Right atrium auricular region (tissue), 2 donors: ENCODE data around the gene MASP1. TPM values are rescaled to one million over a fixed set of nuclear protein-coding genes. Genes with fewer than 3 reads are reported as not detected.
A peak's percentile ranks its signal among the peaks of the same experiment; 100 is the strongest.

ENCODE experiments used
- DNase-seq: peaks from one replicate; pipeline ENCODE4 v3.0.0-alpha.2; 2019; ENCODE audit warnings: low spot score
- H3K27ac ChIP-seq, 2 donors: fragments of 200-600 bp; sonication (generic); 1 replicate in 1 of 2; 2 replicates in 1 of 2; pipeline ENCODE4 v1.5.1; 2016 to 2019
- H3K27me3 ChIP-seq, 2 donors: fragments of 200-600 bp; sonication (generic); one replicate each; pipeline versions ENCODE4 v1.5.1 to v1.6.0; 2017 to 2019
- H3K36me3 ChIP-seq: fragments of 200-600 bp; sonication (generic); one replicate; pipeline ENCODE4 v1.5.1; 2016
- H3K4me1 ChIP-seq, 2 donors: fragments of 200-600 bp; sonication (generic); one replicate each; pipeline versions ENCODE4 v1.5.1 to v1.6.0; 2017 to 2019
- H3K4me3 ChIP-seq, 2 donors: fragments of 200-600 bp; sonication (generic); 1 replicate in 1 of 2; 2 replicates in 1 of 2; pipeline ENCODE4 v1.5.1; 2017 to 2019; ENCODE audit warnings: mild to moderate bottlenecking in 1 of 2, moderate library complexity in 1 of 2
- H3K9me3 ChIP-seq, 2 donors: fragments of 200-600 bp; sonication (generic); one replicate each; pipeline ENCODE4 v1.5.1; 2019
- total RNA-seq, 2 donors: library from RNA; depleted of rRNA; stranded (reverse); fragments of >200 nt; gene quantifications; one replicate each; pipeline ENCODE4 v1.1.0, GENCODE V29; 2016
- TF ChIP-seq, protein P1 (sequence below), 2 donors: fragments of 200-600 bp; sonication (generic); IDR thresholded peaks; one replicate each; pipeline ENCODE4 v1.5.1; 2019; ENCODE audit warnings: antibody characterized with exemption in 2 of 2

Gene MASP1
- total RNA-seq, 2 donors from 2014 or later, result 26.2 to 27.6 TPM

DNA sequence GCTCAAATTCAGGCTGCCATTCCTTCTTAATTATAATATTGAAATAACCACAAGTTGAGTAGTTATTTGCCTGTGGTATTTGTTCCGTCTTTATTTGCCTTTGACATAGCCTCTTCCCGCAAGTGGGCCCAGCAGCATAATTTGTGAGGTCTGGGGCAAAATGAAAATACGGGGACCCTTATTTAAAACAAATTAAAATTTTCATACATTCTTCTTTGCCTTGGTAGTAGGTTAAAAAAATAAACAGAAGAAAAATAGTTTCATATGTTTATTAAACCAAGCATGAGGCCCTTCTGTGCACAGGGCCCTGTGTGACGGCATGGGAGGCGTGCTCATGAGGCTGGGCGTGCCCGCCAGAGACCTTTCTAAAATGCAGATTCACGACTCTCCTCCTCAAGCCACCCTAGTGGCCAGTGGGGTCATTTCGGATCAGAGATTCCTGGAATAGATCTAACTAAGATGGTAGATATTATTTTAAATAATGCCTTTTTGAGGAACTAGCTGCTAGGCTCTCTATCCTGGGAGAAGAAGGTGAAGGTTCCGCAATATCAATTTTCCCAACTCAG is 35.4 kb downstream of the MASP1 start:
- Histone ChIP-seq H3K27ac (no peak overlapping the region), H3K36me3 (no peaks in the 10 kb centered on the region), H3K4me3 (no peak overlapping the region), H3K9me3 (no peaks in the 10 kb centered on the region), H3K4me1 (no peaks in the 10 kb centered on the region), H3K27me3 (no peaks in the 10 kb centered on the region)
- DNase-seq, result no peak
- TF ChIP-seq, protein P1, sequence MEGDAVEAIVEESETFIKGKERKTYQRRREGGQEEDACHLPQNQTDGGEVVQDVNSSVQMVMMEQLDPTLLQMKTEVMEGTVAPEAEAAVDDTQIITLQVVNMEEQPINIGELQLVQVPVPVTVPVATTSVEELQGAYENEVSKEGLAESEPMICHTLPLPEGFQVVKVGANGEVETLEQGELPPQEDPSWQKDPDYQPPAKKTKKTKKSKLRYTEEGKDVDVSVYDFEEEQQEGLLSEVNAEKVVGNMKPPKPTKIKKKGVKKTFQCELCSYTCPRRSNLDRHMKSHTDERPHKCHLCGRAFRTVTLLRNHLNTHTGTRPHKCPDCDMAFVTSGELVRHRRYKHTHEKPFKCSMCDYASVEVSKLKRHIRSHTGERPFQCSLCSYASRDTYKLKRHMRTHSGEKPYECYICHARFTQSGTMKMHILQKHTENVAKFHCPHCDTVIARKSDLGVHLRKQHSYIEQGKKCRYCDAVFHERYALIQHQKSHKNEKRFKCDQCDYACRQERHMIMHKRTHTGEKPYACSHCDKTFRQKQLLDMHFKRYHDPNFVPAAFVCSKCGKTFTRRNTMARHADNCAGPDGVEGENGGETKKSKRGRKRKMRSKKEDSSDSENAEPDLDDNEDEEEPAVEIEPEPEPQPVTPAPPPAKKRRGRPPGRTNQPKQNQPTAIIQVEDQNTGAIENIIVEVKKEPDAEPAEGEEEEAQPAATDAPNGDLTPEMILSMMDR (IDR thresholded peaks at IDR 0.05), result peak in 1 of 2 donors; percentile 13

DNA sequence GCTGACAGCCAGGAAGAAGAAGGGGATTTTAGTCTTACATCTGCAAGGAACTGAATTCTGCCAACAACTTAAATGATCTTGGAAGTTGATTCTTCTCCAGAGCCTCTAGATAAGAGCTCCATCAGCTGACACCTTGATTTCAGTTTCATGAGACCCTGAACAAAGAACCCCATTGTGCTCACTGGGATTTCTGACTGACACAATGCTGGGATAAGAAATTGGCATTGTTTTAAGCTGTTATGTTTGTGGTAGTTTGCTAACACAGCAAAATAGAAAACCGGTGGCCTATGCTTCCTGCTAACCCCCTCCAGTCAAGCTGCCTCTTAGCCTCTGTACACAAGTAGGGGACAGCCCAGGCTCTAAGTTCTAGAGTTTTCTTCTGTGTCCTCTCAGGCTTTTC is 36.2 kb downstream of the MASP1 start:
- Histone ChIP-seq H3K36me3 (no peaks in the 10 kb centered on the region), H3K9me3 (no peaks in the 10 kb centered on the region), H3K27me3 (no peaks in the 10 kb centered on the region), H3K27ac (no peak overlapping the region), H3K4me3 (no peak overlapping the region), H3K4me1 (no peaks in the 10 kb centered on the region)
- DNase-seq, result no peak
- TF ChIP-seq, protein P1 (IDR thresholded peaks at IDR 0.05), result no peak

DNA sequence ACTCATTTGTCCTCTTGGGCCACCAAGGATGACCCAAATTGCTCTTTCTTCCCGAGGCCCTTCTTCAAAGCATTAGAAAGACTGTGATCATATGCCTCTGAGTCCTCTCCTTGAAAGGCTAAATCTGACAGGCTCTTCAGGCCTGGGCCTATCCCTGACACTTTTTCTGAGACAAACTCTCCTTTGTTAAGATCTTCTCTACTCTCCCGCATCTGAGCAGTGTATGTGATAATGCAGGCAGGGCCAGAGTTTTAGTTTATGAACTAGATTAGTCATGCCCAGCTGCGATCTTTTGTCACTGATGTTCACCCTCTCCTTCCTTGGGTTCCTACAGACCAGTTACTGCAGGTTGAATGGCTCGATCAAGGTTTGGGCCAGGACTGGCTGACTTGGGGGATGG is 39.2 kb downstream of the MASP1 start:
- H3K9me3 ChIP-seq, result no peaks in the 10 kb centered on the region
- H3K4me3 ChIP-seq, result no peak overlapping the region
- H3K27ac ChIP-seq, result no peak overlapping the region
- no peaks in the 10 kb centered on the region for H3K4me1 ChIP-seq
- H3K36me3 ChIP-seq, result no peaks in the 10 kb centered on the region
- H3K27me3 ChIP-seq, result no peaks in the 10 kb centered on the region
- TF ChIP-seq, protein P1 (IDR thresholded peaks at IDR 0.05), result no peak
- no peak for DNase-seq

DNA sequence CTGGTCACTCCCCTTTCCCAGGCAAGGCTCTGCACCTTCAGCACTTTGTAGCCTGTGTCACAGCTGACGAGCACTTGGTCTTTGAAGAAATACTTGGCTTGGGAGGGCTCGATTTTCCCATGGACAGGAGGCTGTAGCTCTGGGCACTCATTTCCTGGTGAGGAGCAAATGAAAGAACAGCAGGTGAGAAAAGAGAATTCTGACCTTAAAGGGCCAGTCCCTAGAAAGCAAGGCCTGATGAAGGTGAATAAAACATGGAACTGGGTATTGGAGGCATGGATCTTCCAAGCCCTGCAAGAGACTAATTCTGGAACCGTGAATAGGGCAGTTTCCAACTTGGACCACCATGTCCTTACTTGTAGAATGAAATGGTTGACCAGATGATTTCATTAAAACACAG is 39.9 kb downstream of the MASP1 start:
- H3K27ac ChIP-seq, result no peak overlapping the region
- TF ChIP-seq, protein P1 (IDR thresholded peaks at IDR 0.05), result no peak
- H3K27me3 ChIP-seq, result no peaks in the 10 kb centered on the region
- H3K36me3 ChIP-seq, result no peaks in the 10 kb centered on the region
- no peaks in the 10 kb centered on the region for H3K4me1 ChIP-seq
- H3K9me3 ChIP-seq, result no peaks in the 10 kb centered on the region
- no peak overlapping the region for H3K4me3 ChIP-seq
- DNase-seq, result no peak

DNA sequence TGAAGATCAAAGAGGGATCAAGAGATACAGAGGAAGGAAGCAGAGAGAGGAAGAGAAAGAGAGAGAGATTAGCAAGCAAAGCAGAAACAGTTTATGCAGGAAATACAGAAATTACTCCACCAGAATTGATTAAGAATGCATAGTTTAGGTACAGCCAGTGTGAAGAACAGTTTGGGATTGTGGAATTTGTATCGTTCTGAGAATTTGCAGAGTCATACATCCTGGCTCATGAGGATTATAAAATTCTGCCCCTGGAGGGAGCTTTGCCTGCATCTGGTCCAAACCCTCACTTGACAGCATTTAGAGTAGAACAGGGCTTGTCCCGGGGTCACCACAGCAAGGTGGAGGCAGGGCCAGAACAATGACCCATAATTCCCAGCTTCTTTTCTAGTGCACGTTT is 44.1 kb downstream of the MASP1 start:
- no peaks in the 10 kb centered on the region for H3K9me3 ChIP-seq
- no peaks in the 10 kb centered on the region for H3K27me3 ChIP-seq
- TF ChIP-seq, protein P1 (IDR thresholded peaks at IDR 0.05), result no peak
- no peak for DNase-seq
- H3K36me3 ChIP-seq, result no peaks in the 10 kb centered on the region
- H3K4me1 ChIP-seq, result no peaks in the 10 kb centered on the region
- no peak overlapping the region for H3K4me3 ChIP-seq
- no peak overlapping the region for H3K27ac ChIP-seq

DNA sequence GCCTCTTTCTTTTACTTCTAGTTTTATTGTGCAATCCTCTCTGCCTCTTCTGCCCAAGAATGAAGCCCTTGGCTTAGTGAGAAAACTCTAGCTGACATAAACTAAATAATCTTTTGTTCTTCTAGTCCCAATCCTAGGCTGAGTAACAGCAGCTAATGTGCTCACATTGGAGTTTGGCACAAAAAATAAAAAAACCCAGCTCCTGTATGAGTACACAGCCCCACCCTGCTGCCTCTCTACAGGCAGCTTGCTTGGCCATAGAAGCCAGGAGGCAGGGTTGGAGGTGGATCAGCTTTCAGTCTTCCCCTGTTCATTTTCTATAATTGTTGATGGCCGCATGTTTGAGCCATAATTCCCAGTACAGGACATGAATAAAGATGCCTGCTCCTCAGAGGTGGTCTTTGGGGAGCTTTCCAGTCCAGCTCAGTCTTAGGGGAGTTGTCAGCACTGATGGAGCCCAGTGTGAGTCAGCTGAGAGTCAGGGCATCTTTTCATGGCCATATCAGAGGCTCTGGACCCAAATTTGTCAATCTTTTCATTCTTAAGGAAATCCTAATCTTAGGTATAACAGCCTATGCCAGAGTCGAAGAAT is 47.5 kb downstream of the MASP1 start:
- Histone ChIP-seq H3K27ac (no peak overlapping the region), H3K36me3 (no peaks in the 10 kb centered on the region), H3K27me3 (no peaks in the 10 kb centered on the region), H3K9me3 (no peaks in the 10 kb centered on the region), H3K4me3 (no peak overlapping the region), H3K4me1 (no peaks in the 10 kb centered on the region)
- DNase-seq, result peak; percentile 66
- TF ChIP-seq, protein P1 (IDR thresholded peaks at IDR 0.05), result no peak
